WERI-Rb-1 (cell line): ENCODE results near the gene DPH7.

Source experiments
- DNase-seq: peaks from one replicate; pipeline ENCODE4 v3.0.0-alpha.2; 2020
- H3K27ac ChIP-seq: fragments of 250-450 bp; sonication (Bioruptor Pico); 2 replicates; pipeline ENCODE4 v1.5.1; 2020; ENCODE audit warnings: mild to moderate bottlenecking, moderate library complexity
- H3K27me3 ChIP-seq: fragments of 250-450 bp; sonication (Bioruptor Pico); 2 replicates; pipeline ENCODE4 v1.5.1; 2021; ENCODE audit warnings: mild to moderate bottlenecking, low read depth, moderate library complexity; ENCODE audit not compliant: insufficient read depth, severe bottlenecking
- H3K36me3 ChIP-seq: fragments of 250-450 bp; sonication (Bioruptor Pico); 2 replicates; pipeline ENCODE4 v1.5.1; 2020; ENCODE audit warnings: mild to moderate bottlenecking, moderate library complexity
- H3K4me3 ChIP-seq: 2 replicates; pipeline ENCODE4 v1.5.1; 2011; ENCODE audit warnings: low read depth, mild to moderate bottlenecking, control low read depth, low read length
- H3K9me3 ChIP-seq: fragments of 250-450 bp; sonication (Bioruptor Pico); 2 replicates; pipeline ENCODE4 v1.5.1; 2021; ENCODE audit warnings: mild to moderate bottlenecking, moderate library complexity; ENCODE audit not compliant: severe bottlenecking
- CTCF ChIP-seq: IDR thresholded peaks from 2 replicates; pipeline ENCODE4 v1.5.1; 2011; ENCODE audit warnings: low read depth, mild to moderate bottlenecking, control low read depth, inconsistent platforms, low read length

DPH7 gene

GRCh38 chr9:137590469-137591383 lies 12.0 kb upstream of the DPH7 start, which contains the start of gene ZMYND19:
ZMYND19 (minus strand) TSS chr9:137590512; CDS start chr9:137590263, 249 bp downstream.
- Histone ChIP-seq H3K36me3 (peaks cover 36% of the 10 kb centered on the region), H3K27ac (peak within 1 kb of the TSS; percentile 87), H3K9me3 (no peaks in the 10 kb centered on the region), H3K27me3 (no peaks in the 10 kb centered on the region), H3K4me3 (peak within 1 kb of the TSS; percentile 80)
- peak; percentile 87 for DNase-seq
- no peak for TF ChIP-seq CTCF

- TF ChIP-seq CTCF = no peak
- Histone ChIP-seq H3K27ac (no peak overlapping the region; the same call in 1 of the 2 replicates), H3K36me3 (peaks cover 39% of the 10 kb centered on the region), H3K4me3 (peak overlapping the region; percentile 50), H3K27me3 (no peaks in the 10 kb centered on the region), H3K9me3 (no peaks in the 10 kb centered on the region)
- DNase-seq = no peak
Observed at GRCh38 chr9:137590123-137590468, 11.4 kb upstream of the DPH7 start.

DNA sequence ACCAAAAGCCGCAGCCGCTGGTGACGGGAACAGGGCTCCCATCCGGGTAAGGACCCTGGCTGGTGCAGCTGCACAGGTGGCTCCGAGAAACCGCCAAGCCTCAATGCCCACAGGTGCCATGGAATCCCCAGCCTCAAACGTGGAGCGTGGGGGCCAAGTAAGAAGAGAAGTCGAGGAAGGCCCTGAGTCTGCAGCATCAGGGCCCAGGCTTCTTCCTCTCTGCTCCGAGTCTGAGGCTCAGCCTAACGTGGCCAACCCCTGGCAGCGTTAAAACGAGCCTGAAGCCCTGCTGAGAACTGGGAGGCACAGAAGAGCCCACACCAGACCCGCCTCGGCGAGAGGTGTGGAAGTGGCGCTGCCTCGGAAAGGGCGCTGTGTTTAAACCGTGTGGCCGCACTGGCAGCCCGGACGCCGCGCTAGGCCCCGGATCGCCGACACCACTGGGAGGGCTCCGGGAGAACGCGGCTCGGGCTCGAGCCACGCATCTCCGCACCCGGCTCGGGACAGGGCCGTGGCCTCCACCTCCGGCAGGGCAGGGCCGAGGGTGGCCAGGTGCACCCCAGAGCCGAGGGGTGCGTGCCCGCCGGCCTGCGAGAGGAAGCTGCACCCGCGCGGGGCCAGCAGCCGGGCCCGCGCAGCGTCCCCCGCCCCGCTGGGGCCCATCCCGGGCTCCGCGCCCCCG lies 10.9 kb upstream of the DPH7 start:
- H3K27ac ChIP-seq = peak overlapping the region; percentile 58
- TF ChIP-seq CTCF = no peak
- H3K9me3 ChIP-seq = no peaks in the 10 kb centered on the region
- peaks cover 44% of the 10 kb centered on the region for H3K36me3 ChIP-seq
- DNase-seq = no peak
- no peaks in the 10 kb centered on the region for H3K27me3 ChIP-seq
- peak overlapping the region; percentile 50 for H3K4me3 ChIP-seq

GRCh38 chr9:137588891-137589290 lies 10.2 kb upstream of the DPH7 start:
- H3K27me3 ChIP-seq = no peaks in the 10 kb centered on the region
- DNase-seq = no peak
- H3K27ac ChIP-seq = no peak overlapping the region
- H3K9me3 ChIP-seq = no peaks in the 10 kb centered on the region
- TF ChIP-seq CTCF = no peak
- H3K36me3 ChIP-seq = peaks cover 51% of the 10 kb centered on the region
- peak overlapping the region; percentile 50 for H3K4me3 ChIP-seq

DNA sequence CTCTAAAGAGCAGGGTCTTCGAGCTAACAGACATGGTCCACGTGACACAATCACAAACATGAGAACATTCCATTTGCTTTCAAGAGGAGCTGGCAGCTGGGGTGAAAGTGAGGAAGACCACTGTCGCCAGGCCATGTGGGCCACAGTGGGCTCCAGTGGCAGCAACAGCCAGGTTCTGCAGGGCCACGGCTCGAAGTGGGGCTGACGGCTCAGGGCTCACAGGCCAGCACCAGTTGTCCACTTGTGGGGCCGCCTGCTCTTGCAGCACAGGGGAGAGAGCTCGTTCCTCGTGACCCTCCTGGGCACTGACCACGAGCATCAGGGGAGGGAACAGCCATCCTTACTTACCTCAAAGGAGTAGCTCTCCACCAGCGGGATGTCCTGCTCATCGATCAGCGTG lies 9.6 kb upstream of the DPH7 start:
- no peak for DNase-seq
- H3K27me3 ChIP-seq = no peaks in the 10 kb centered on the region
- TF ChIP-seq CTCF = no peak
- H3K27ac ChIP-seq = no peak overlapping the region
- H3K4me3 ChIP-seq = no peak overlapping the region
- H3K36me3 ChIP-seq = peaks cover 54% of the 10 kb centered on the region
- no peaks in the 10 kb centered on the region for H3K9me3 ChIP-seq
